Esophagus muscularis mucosa (tissue), 3 donors: ENCODE measurements around the gene GLT6D1.

Experiments
- CTCF ChIP-seq, 3 experiments: fragments of 200-600 bp in 2 of 3; fragments of 450-650 bp in 1 of 3; sonication (generic) in 2 of 3; IDR thresholded peaks; one replicate each; pipeline ENCODE4 v1.5.1; 2017 to 2019; ENCODE audit warnings: antibody characterized with exemption in 3 of 3, mild to moderate bottlenecking in 2 of 3, moderate library complexity in 1 of 3
- POLR2A ChIP-seq: fragments of 450-650 bp; IDR thresholded peaks from one replicate; pipeline ENCODE4 v1.6.1; 2017; ENCODE audit warnings: antibody characterized with exemption, moderate library complexity, mild to moderate bottlenecking, low read depth

GRCh38 chr9:135579889-135580660 lies 59.3 kb downstream of the GLT6D1 start:
- TF ChIP-seq CTCF (IDR thresholded peaks at IDR 0.05) (no peak), POLR2A (no peak)
